GM13976 (cell line): ENCODE results near the gene MBD3L3.

Source experiments
- DNase-seq: peaks from one replicate; pipeline ENCODE4 v3.0.0; 2012; ENCODE audit warnings: low spot score
- in situ Hi-C: fragments of 300-500 bp; cut with MboI; formaldehyde crosslinking; loops from one replicate; pipeline ENCODE4 v1.12.0; 2022; ENCODE audit warnings: low sequenced_read_pairs, mixed read lengths, inconsistent platforms; ENCODE audit not compliant: unreplicated experiment
- TF ChIP-seq, protein P1 (sequence below): IDR thresholded peaks from 2 replicates; pipeline ENCODE4 v1.5.1; 2012; ENCODE audit warnings: borderline replicate concordance, mild to moderate bottlenecking; ENCODE audit not compliant: insufficient read depth; ENCODE audit errors: extremely low read depth, missing control alignments, control extremely low read depth

MBD3L3 gene

GRCh38 chr19:7018828-7019227, 39.6 kb downstream of the MBD3L3 start:
- in situ Hi-C loops = no loop called here
- DNase-seq = no peak
- TF ChIP-seq, protein P1, sequence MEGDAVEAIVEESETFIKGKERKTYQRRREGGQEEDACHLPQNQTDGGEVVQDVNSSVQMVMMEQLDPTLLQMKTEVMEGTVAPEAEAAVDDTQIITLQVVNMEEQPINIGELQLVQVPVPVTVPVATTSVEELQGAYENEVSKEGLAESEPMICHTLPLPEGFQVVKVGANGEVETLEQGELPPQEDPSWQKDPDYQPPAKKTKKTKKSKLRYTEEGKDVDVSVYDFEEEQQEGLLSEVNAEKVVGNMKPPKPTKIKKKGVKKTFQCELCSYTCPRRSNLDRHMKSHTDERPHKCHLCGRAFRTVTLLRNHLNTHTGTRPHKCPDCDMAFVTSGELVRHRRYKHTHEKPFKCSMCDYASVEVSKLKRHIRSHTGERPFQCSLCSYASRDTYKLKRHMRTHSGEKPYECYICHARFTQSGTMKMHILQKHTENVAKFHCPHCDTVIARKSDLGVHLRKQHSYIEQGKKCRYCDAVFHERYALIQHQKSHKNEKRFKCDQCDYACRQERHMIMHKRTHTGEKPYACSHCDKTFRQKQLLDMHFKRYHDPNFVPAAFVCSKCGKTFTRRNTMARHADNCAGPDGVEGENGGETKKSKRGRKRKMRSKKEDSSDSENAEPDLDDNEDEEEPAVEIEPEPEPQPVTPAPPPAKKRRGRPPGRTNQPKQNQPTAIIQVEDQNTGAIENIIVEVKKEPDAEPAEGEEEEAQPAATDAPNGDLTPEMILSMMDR = no peak

DNA sequence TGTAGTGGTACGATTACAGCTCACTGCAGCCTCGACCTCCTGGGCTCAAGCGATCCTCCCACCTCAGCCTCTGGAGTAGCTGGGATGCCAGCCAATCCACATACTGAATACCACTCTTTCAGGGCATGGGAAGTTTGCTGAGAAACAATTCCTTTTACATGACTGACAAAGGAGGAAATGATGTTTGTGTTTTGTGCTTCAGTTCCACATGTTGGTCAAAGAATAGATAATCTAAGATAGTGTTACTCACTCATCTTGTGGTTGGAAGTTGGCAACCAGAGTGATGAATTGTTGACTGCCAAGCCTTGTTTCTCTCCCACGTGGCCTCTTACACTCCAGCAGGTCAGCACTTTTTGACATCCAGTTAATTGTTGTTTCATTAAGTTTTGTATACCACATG, 44.8 kb downstream of the MBD3L3 start:
- peak; percentile 45 for DNase-seq
- in situ Hi-C loops = no loop called here

DNA sequence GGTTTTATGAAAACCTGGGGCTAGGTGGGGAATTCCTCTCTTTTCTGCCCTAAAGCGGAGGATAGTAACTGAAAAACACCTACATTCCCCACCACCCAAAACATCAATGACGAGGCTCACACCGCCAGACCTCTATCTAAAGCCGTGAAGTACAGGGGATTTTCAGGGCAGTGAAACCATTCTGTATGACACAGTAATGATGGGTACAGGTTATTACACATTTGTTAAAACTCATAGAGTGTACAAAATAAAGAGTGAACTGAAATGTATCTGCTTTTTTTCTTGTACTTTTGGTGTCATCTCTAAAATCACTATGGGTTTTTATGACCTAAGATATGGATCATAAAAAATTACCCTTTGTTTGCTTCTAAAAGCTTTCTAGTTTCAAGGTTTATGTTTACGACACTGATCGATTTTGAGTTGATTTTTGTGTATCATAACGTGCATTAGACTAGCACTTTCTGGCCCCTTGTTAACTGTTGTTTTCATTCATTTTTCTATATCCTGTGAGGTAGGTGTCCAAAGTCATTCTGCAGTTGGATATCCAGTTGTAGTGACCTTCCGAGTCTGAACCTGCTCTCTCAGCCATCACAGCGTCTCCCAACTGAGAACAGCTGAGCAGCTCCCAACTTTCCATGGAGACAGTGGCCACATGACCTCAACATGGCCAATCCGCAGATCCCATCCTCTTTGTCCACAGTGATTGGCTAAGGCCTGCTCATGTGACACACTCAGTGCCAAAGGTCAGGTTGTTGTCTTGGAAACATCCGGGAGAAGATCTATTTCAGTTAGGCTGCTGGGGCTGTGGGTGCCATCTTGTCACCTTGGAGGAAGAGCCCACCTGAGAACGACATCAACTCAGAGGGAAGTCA, 47.5 kb downstream of the MBD3L3 start:
- in situ Hi-C loops = no loop called here
- TF ChIP-seq, protein P1 = no peak

More for the DNA sequence above, 44.8 kb downstream of the MBD3L3 start:
- TF ChIP-seq, protein P1 = no peak

GRCh38 chr19:7007859-7008258, 50.6 kb downstream of the MBD3L3 start:
- no peak for DNase-seq
- TF ChIP-seq, protein P1 = no peak
- in situ Hi-C loops = loop anchor here (10.0 kb wide), 1 partner anchor 77 kb away; no protein-coding TSS in a partner anchor

More for the DNA sequence above, 47.5 kb downstream of the MBD3L3 start:
- peak; percentile 52 for DNase-seq
